GM23338 (cell line): ENCODE results near the gene DCLK1.

Experiments
- CREB1 ChIP-seq: fragments of 250-450 bp; sonication (Bioruptor Pico); IDR thresholded peaks from 2 replicates; pipeline ENCODE4 v1.5.0; 2020; ENCODE audit warnings: low read depth, mild to moderate bottlenecking, moderate library complexity
- JUNB ChIP-seq: IDR thresholded peaks from one replicate; pipeline ENCODE4 v1.6.1; 2016; ENCODE audit warnings: antibody characterized with exemption; ENCODE audit not compliant: unreplicated experiment
- STAT1 ChIP-seq: IDR thresholded peaks from one replicate; pipeline ENCODE4 v1.6.1; 2016; ENCODE audit warnings: antibody characterized with exemption; ENCODE audit not compliant: unreplicated experiment
- TF ChIP-seq, protein P1 (sequence below), 2 experiments: fragments of 200-600 bp in 1 of 2; sonication (generic) in 1 of 2; conservative IDR thresholded peaks; 2 replicates each; pipeline versions ENCODE4 v1.5.1 to v1.6.1; 2016 to 2017; ENCODE audit warnings: antibody characterized with exemption in 2 of 2, low read depth in 2 of 2, mild to moderate bottlenecking in 2 of 2, moderate library complexity in 1 of 2

GRCh38 chr13:35785576-35786303 lies 345.4 kb downstream of the DCLK1 start:
- TF ChIP-seq, protein P1, sequence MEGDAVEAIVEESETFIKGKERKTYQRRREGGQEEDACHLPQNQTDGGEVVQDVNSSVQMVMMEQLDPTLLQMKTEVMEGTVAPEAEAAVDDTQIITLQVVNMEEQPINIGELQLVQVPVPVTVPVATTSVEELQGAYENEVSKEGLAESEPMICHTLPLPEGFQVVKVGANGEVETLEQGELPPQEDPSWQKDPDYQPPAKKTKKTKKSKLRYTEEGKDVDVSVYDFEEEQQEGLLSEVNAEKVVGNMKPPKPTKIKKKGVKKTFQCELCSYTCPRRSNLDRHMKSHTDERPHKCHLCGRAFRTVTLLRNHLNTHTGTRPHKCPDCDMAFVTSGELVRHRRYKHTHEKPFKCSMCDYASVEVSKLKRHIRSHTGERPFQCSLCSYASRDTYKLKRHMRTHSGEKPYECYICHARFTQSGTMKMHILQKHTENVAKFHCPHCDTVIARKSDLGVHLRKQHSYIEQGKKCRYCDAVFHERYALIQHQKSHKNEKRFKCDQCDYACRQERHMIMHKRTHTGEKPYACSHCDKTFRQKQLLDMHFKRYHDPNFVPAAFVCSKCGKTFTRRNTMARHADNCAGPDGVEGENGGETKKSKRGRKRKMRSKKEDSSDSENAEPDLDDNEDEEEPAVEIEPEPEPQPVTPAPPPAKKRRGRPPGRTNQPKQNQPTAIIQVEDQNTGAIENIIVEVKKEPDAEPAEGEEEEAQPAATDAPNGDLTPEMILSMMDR (conservative IDR thresholded peaks at IDR 0.05; ENCODE audit: low read depth in 2 of 2), result no peak
- no peak for TF ChIP-seq JUNB
- no peak for TF ChIP-seq STAT1
- no peak for TF ChIP-seq CREB1
